ENCODE data around the gene NR2F6.

DNA sequence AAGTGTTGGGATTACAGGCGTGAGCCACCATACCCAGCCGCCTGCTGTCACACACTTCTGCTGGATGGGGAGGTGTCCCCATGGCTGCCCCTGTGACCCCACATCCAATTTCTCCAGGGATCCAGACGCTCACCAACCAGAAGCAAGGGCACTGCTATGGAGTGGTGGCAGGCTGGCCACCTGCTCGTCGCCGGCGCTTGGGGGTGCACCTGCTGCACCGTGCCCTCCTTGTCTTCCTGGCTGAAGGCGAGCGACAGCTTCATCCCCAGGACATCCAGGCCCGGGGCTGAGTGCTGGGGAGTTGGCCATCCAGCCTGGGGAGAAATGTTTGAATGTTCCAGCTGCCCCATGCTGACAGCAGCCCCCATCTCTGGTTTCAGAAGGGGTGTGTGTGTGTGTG lies 40.5 kb upstream of the NR2F6 start:
- TF ChIP-seq, protein P1, sequence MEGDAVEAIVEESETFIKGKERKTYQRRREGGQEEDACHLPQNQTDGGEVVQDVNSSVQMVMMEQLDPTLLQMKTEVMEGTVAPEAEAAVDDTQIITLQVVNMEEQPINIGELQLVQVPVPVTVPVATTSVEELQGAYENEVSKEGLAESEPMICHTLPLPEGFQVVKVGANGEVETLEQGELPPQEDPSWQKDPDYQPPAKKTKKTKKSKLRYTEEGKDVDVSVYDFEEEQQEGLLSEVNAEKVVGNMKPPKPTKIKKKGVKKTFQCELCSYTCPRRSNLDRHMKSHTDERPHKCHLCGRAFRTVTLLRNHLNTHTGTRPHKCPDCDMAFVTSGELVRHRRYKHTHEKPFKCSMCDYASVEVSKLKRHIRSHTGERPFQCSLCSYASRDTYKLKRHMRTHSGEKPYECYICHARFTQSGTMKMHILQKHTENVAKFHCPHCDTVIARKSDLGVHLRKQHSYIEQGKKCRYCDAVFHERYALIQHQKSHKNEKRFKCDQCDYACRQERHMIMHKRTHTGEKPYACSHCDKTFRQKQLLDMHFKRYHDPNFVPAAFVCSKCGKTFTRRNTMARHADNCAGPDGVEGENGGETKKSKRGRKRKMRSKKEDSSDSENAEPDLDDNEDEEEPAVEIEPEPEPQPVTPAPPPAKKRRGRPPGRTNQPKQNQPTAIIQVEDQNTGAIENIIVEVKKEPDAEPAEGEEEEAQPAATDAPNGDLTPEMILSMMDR (conservative IDR thresholded peaks at IDR 0.05) = no peak
- TF ChIP-seq EZH2 (IDR thresholded peaks at IDR 0.05; ENCODE audit: low read depth) = no peak
